Mammary epithelial cell (primary cell): ENCODE measurements around the gene LY6G6F.

Experiments
- CTCF ChIP-seq, 2 donors: IDR thresholded peaks in 1 of 2; conservative IDR thresholded peaks in 1 of 2; 2 replicates each; pipeline ENCODE4 v1.5.1; 2011 to 2012; ENCODE audit warnings: inconsistent platforms in 2 of 2, low read length in 2 of 2, mild to moderate bottlenecking in 2 of 2, control low read depth in 1 of 2, low read depth in 1 of 2; ENCODE audit not compliant: insufficient read depth in 1 of 2; ENCODE audit errors: extremely low read depth in 1 of 2
- EZH2 ChIP-seq: IDR thresholded peaks from 2 replicates; pipeline ENCODE4 v1.6.1; 2012; ENCODE audit warnings: low read length, inconsistent platforms, borderline replicate concordance

GRCh38 chr6:31663961-31664789 is 42.5 kb upstream of the LY6G6F start:
- no peak for TF ChIP-seq CTCF (conservative IDR thresholded peaks at IDR 0.05 in 1 of 2, IDR thresholded peaks at IDR 0.05 in 1 of 2; ENCODE audit: extremely low read depth in 1 of 2, insufficient read depth in 1 of 2, low read depth in 1 of 2, low read length in 2 of 2)
- TF ChIP-seq EZH2, result no peak
